ENCODE results near the gene EEF1A2. TPM values are rescaled to one million over a fixed set of nuclear protein-coding genes. Genes with fewer than 3 reads are reported as not detected.

EEF1A2 gene
- total RNA-seq, 1 donor from 2014 or later = 20.0 TPM

- no peak for DNase-seq (ENCODE audit: low read depth)
- H3K4me3 ChIP-seq (ENCODE audit: low read depth, low read length) = no peak within 1 kb of the TSS
- no peak for TF ChIP-seq CTCF (conservative IDR thresholded peaks at IDR 0.05; ENCODE audit: low read depth, low read length)
Observed at GRCh38 chr20:63471981-63472831, 26.7 kb downstream of the EEF1A2 start, which contains the start of gene KCNQ2. TSS of gene KCNQ2 (minus strand) at chr20:63472655. CDS start at chr20:63472463, 192 bp downstream.

- no peak overlapping the region for H3K4me3 ChIP-seq (ENCODE audit: low read depth, low read length)
- no peak for DNase-seq (ENCODE audit: low read depth)
- TF ChIP-seq CTCF (conservative IDR thresholded peaks at IDR 0.05; ENCODE audit: low read depth, low read length) = no peak
Observed at GRCh38 chr20:63471717-63471980, 27.2 kb downstream of the EEF1A2 start.

GRCh38 chr20:63471002-63471716 is 27.7 kb downstream of the EEF1A2 start:
- TF ChIP-seq CTCF (conservative IDR thresholded peaks at IDR 0.05; ENCODE audit: low read depth, low read length) = no peak
- H3K4me3 ChIP-seq (ENCODE audit: low read depth, low read length) = no peak overlapping the region
- no peak for DNase-seq (ENCODE audit: low read depth)

GRCh38 chr20:63470410-63470809 is 28.5 kb downstream of the EEF1A2 start:
- H3K4me3 ChIP-seq (ENCODE audit: low read depth, low read length) = no peak overlapping the region
- DNase-seq (ENCODE audit: low read depth) = no peak
- TF ChIP-seq CTCF (conservative IDR thresholded peaks at IDR 0.05; ENCODE audit: low read depth, low read length) = no peak

- no peak overlapping the region for H3K4me3 ChIP-seq (ENCODE audit: low read depth, low read length)
- TF ChIP-seq CTCF (conservative IDR thresholded peaks at IDR 0.05; ENCODE audit: low read depth, low read length) = no peak
- DNase-seq (ENCODE audit: low read depth) = no peak
Observed at GRCh38 chr20:63469713-63470101, 29.2 kb downstream of the EEF1A2 start.

- H3K4me3 ChIP-seq (ENCODE audit: low read depth, low read length) = no peak overlapping the region
- TF ChIP-seq CTCF (conservative IDR thresholded peaks at IDR 0.05; ENCODE audit: low read depth, low read length) = no peak
- DNase-seq (ENCODE audit: low read depth) = no peak
Observed at GRCh38 chr20:63469019-63469712, 29.7 kb downstream of the EEF1A2 start.
